Panc1 (cell line): ENCODE data around the gene ABHD14A.

Experiments
- CTCF ChIP-seq: fragments of 450-650 bp; IDR thresholded peaks from 2 replicates; pipeline ENCODE4 v1.5.1; 2017; ENCODE audit warnings: mild to moderate bottlenecking
- POLR2AphosphoS5 ChIP-seq: IDR thresholded peaks from 2 replicates; pipeline ENCODE4 v1.6.1; 2012; ENCODE audit warnings: mild to moderate bottlenecking, low read depth, low read length, moderate library complexity
- REST ChIP-seq, 2 experiments: IDR thresholded peaks; 2 replicates each; pipeline ENCODE4 v1.6.1; 2011 to 2012; ENCODE audit warnings: low read depth in 2 of 2, control low read depth in 1 of 2, low read length in 1 of 2, mild to moderate bottlenecking in 1 of 2, moderate library complexity in 1 of 2; ENCODE audit not compliant: insufficient read depth in 1 of 2
- TCF7L2 ChIP-seq: IDR thresholded peaks from 2 replicates; pipeline ENCODE4 v1.6.1; 2011; ENCODE audit warnings: mild to moderate bottlenecking, low read depth, low read length, inconsistent platforms

- TF ChIP-seq CTCF = no peak
- peak; percentile 79 for TF ChIP-seq POLR2AphosphoS5
- no peak for TF ChIP-seq REST (IDR thresholded peaks at IDR 0.05; ENCODE audit: insufficient read depth in 1 of 2, low read depth in 2 of 2, low read length in 1 of 2)
- no peak for TF ChIP-seq TCF7L2
These were observed 8.1 kb downstream of the ABHD14A start, which contains the start of gene ACY1 for GRCh38 chr3:51982838-51983577.
